Colonic mucosa (tissue), 4 donors: ENCODE data around the gene NSD1. TPM values are rescaled to one million over a fixed set of nuclear protein-coding genes. Genes with fewer than 3 reads are reported as not detected.

Source experiments
- DNase-seq: peaks from one replicate; pipeline ENCODE4 v3.0.0-alpha.2; 2020
- H3K27ac ChIP-seq: fragments of 200-600 bp; one replicate; pipeline ENCODE4 v1.8.0; 2021
- H3K27me3 ChIP-seq: fragments of 200-600 bp; one replicate; pipeline ENCODE4 v1.8.0; 2021
- H3K36me3 ChIP-seq: fragments of 200-600 bp; one replicate; pipeline ENCODE4 v1.8.0; 2021
- H3K4me1 ChIP-seq: fragments of 200-600 bp; one replicate; pipeline ENCODE4 v1.8.0; 2021; ENCODE audit warnings: mild to moderate bottlenecking
- H3K4me3 ChIP-seq: fragments of 200-600 bp; one replicate; pipeline ENCODE4 v1.8.0; 2021
- H3K9ac ChIP-seq, 2 donors: one replicate each; pipeline ENCODE4 v1.7.0; 2013; ENCODE audit warnings: control low read depth in 2 of 2, low read depth in 2 of 2, low read length in 2 of 2
- H3K9me3 ChIP-seq: fragments of 200-600 bp; one replicate; pipeline ENCODE4 v1.8.0; 2021
- intact Hi-C: fragments of 100-400 bp; cut with DNase I; formaldehyde crosslinking; loops from one replicate; pipeline ENCODE4 v1.14.1; 2022
- total RNA-seq, 2 donors: library from RNA; stranded (reverse); fragmentation: NEBNext Ultra II Directional in 1 of 2; extraction: Animal tissue kit (Norgen Biotek cat#: 25700) in 1 of 2; gene quantifications; one replicate each; pipeline ENCODE4 v1.2.1, GENCODE V29; 2021
- TF ChIP-seq, protein P1 (sequence below): fragments of 200-600 bp; IDR thresholded peaks from one replicate; pipeline ENCODE4 v1.8.0; 2022; ENCODE audit warnings: antibody characterized with exemption, mild to moderate bottlenecking
- donor health status: healthy.
- donor health status: DM: no; HTN: no; CAD: no.
- donor health status: DM: no; HTN: no; CAD: no.

Gene NSD1
- total RNA-seq, 2 donors from 2014 or later = 53.0 to 77.9 TPM

GRCh38 chr5:177123789-177124485 is 9.6 kb upstream of the NSD1 start:
- intact Hi-C loops = no loop called here
- TF ChIP-seq, protein P1, sequence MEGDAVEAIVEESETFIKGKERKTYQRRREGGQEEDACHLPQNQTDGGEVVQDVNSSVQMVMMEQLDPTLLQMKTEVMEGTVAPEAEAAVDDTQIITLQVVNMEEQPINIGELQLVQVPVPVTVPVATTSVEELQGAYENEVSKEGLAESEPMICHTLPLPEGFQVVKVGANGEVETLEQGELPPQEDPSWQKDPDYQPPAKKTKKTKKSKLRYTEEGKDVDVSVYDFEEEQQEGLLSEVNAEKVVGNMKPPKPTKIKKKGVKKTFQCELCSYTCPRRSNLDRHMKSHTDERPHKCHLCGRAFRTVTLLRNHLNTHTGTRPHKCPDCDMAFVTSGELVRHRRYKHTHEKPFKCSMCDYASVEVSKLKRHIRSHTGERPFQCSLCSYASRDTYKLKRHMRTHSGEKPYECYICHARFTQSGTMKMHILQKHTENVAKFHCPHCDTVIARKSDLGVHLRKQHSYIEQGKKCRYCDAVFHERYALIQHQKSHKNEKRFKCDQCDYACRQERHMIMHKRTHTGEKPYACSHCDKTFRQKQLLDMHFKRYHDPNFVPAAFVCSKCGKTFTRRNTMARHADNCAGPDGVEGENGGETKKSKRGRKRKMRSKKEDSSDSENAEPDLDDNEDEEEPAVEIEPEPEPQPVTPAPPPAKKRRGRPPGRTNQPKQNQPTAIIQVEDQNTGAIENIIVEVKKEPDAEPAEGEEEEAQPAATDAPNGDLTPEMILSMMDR = no peak
- Histone ChIP-seq H3K4me3 (no peak overlapping the region), H3K27ac (no peak overlapping the region), H3K27me3 (no peaks in the 10 kb centered on the region), H3K36me3 (no peaks in the 10 kb centered on the region), H3K4me1 (no peaks in the 10 kb centered on the region), H3K9ac (no peak overlapping the region), H3K9me3 (no peaks in the 10 kb centered on the region)
- no peak for DNase-seq

DNA sequence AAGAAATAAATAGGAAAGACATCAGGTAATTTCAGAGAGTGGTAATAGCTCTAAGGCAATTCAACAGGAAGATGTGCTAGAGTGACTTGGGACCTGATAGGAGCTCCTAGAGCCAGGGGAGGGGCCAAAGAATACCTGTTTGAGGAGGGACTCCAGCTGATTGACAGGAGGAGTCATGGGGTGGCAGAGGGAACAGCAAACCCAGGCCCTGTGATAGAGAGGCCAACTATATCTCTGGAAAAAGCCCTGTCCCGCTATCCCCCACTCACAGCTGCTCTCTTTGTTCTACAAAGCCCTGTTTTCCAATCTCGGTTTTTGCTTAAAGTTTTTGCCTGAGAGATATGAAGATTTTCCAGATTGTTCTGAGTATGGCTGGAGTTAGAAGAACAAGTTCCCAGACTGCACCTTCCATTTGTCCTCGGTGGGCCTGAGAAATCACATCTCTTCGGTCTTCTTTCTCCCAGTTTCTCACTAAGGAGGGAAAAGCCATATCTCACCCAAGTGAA is 9.0 kb upstream of the NSD1 start:
- Histone ChIP-seq H3K9me3 (no peaks in the 10 kb centered on the region), H3K9ac (no peak overlapping the region), H3K36me3 (no peaks in the 10 kb centered on the region), H3K27ac (no peak overlapping the region), H3K4me1 (no peaks in the 10 kb centered on the region), H3K27me3 (no peaks in the 10 kb centered on the region), H3K4me3 (no peak overlapping the region)
- TF ChIP-seq, protein P1 = no peak
- no peak for DNase-seq
- intact Hi-C loops = no loop called here

DNA sequence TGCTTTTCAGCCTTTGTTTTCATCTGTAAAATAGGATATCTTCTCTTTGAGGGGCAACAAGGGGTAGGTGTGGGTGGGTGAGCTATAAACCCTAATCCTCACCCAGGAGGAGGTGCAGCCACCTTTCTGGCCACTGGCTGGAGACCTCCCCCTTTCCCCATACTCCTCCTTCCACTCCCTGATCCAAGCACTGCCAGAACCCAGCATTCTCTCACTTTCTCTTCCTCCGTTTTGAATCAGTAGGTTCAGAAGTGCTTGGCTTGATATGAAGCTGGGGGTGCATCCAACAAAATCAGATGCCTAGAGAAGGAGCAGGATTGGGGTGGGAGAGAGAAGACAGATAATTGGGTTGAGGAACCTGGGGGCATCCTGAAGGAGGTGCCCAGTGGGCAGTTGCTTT is 6.8 kb upstream of the NSD1 start:
- no peaks in the 10 kb centered on the region for H3K36me3 ChIP-seq

GRCh38 chr5:177128551-177128981 is 5.0 kb upstream of the NSD1 start:
- no peak overlapping the region for H3K27ac ChIP-seq
- TF ChIP-seq, protein P1 = no peak
- no peaks in the 10 kb centered on the region for H3K4me1 ChIP-seq
- no peak overlapping the region for H3K4me3 ChIP-seq
- H3K9ac ChIP-seq = no peak overlapping the region
- H3K9me3 ChIP-seq = no peaks in the 10 kb centered on the region
- no peaks in the 10 kb centered on the region for H3K36me3 ChIP-seq
- no peaks in the 10 kb centered on the region for H3K27me3 ChIP-seq
- no peak for DNase-seq
- intact Hi-C loops = no loop called here

More for the DNA sequence above, 6.8 kb upstream of the NSD1 start:
- Histone ChIP-seq H3K27ac (no peak overlapping the region), H3K27me3 (no peaks in the 10 kb centered on the region), H3K4me3 (no peak overlapping the region), H3K9me3 (no peaks in the 10 kb centered on the region), H3K9ac (no peak overlapping the region), H3K4me1 (no peaks in the 10 kb centered on the region)
- DNase-seq = no peak
- TF ChIP-seq, protein P1 = no peak
- intact Hi-C loops = no loop called here

GRCh38 chr5:177130211-177131018 is 3.2 kb upstream of the NSD1 start:
- DNase-seq = no peak
- H3K4me1 ChIP-seq = peaks cover 8% of the 10 kb centered on the region
- intact Hi-C loops = no loop called here
- no peaks in the 10 kb centered on the region for H3K27me3 ChIP-seq
- no peak overlapping the region for H3K4me3 ChIP-seq
- H3K27ac ChIP-seq = no peak overlapping the region
- H3K9ac ChIP-seq = no peak overlapping the region
- TF ChIP-seq, protein P1 = no peak
- no peaks in the 10 kb centered on the region for H3K36me3 ChIP-seq
- H3K9me3 ChIP-seq = no peaks in the 10 kb centered on the region
